IPS-20b (cell line): ENCODE results near the gene PIK3R2.

Experiments
- H3K27ac ChIP-seq: one replicate; pipeline ENCODE4 v1.5.1; 2013; ENCODE audit warnings: low read length
- H3K27me3 ChIP-seq: 2 replicates; pipeline ENCODE4 v1.6.1; 2013; ENCODE audit warnings: mild to moderate bottlenecking, low read length, inconsistent platforms; ENCODE audit not compliant: insufficient read depth
- H3K36me3 ChIP-seq: 2 replicates; pipeline ENCODE4 v1.6.1; 2013; ENCODE audit warnings: low read depth, mild to moderate bottlenecking, inconsistent platforms, low read length, moderate library complexity; ENCODE audit not compliant: insufficient read depth
- H3K4me1 ChIP-seq: 2 replicates; pipeline ENCODE4 v1.6.1; 2013; ENCODE audit warnings: mild to moderate bottlenecking, control low read depth, inconsistent platforms, low read length, moderate library complexity; ENCODE audit not compliant: insufficient read depth
- H3K4me3 ChIP-seq: 2 replicates; pipeline ENCODE4 v1.5.1; 2013; ENCODE audit warnings: mild to moderate bottlenecking, low read length, inconsistent platforms
- H3K9ac ChIP-seq: 2 replicates; pipeline ENCODE4 v1.6.1; 2013; ENCODE audit warnings: low read depth, mild to moderate bottlenecking, inconsistent platforms, low read length, moderate library complexity
- H3K9me3 ChIP-seq: 2 replicates; pipeline ENCODE4 v1.6.1; 2013; ENCODE audit warnings: mild to moderate bottlenecking, low read depth, low read length, inconsistent platforms; ENCODE audit not compliant: insufficient read depth

PIK3R2 gene

DNA sequence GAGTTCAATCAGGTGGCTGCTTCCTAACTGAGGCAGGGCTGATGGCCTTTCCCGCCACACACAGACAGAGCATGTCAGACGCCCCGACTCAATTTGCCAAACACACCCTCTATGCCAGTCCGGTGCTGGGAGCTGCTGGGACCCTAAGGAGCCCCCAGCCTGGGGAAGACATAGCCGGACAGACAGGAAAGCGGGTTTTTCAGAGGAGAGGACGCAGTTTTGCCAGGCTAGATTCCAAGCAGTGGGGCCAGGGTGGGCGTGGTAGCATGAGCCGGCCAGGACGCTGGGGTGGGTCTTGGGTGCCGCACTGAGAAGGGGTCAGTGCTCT lies 35.6 kb upstream of the PIK3R2 start:
- H3K9me3 ChIP-seq, result no peaks in the 10 kb centered on the region
- H3K36me3 ChIP-seq, result no peaks in the 10 kb centered on the region
- peak overlapping the region; percentile 60; the same call in 1 of the 2 replicates for H3K4me3 ChIP-seq
- no peak overlapping the region for H3K27ac ChIP-seq
- H3K4me1 ChIP-seq, result peaks cover 4% of the 10 kb centered on the region
- peaks cover 6% of the 10 kb centered on the region; the same call in 1 of the 2 replicates for H3K27me3 ChIP-seq
- H3K9ac ChIP-seq, result peak overlapping the region; percentile 67; the same call in 1 of the 2 replicates

DNA sequence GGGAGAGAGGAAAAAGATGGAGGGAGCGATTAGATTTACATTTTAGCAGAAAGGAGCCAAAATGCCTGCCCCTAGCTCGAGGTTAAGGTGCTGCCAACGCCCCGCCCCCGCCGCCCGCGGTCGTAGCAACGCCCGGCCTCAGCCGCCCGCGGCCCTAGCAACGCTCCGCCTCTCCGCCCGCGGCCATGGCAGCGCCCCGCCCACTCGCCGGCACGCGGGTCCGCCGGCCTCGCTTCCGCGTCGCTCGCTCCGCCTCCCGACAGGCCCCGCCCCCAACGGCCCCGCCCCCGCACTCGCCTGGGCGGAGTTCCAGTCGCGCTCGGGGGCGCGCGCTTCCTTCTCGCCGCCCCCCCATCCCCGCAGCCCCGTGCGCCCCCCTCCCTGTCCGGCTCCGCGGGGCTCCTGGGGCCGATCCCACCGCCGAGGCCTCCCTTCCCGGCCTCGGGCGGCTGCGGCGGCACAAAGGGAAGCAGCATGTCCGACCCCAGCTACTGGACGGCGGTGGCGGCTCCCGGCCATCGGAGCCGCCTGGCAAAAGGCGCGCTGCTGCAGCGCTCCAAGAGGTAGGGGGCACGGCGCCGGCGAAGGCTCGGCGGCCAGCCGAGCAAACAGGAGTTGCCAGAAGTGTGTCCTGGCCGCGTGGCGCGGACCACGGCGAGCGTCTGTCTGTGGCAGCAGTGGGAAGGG lies 35.1 kb upstream of the PIK3R2 start:
- H3K9me3 ChIP-seq, result no peaks in the 10 kb centered on the region
- H3K36me3 ChIP-seq, result peaks cover 4% of the 10 kb centered on the region
- H3K4me3 ChIP-seq, result peak overlapping the region; percentile 80
- peaks cover 6% of the 10 kb centered on the region; the same call in 1 of the 2 replicates for H3K27me3 ChIP-seq
- peak overlapping the region; percentile 89 for H3K9ac ChIP-seq
- H3K27ac ChIP-seq, result no peak overlapping the region
- peaks cover 4% of the 10 kb centered on the region for H3K4me1 ChIP-seq

DNA sequence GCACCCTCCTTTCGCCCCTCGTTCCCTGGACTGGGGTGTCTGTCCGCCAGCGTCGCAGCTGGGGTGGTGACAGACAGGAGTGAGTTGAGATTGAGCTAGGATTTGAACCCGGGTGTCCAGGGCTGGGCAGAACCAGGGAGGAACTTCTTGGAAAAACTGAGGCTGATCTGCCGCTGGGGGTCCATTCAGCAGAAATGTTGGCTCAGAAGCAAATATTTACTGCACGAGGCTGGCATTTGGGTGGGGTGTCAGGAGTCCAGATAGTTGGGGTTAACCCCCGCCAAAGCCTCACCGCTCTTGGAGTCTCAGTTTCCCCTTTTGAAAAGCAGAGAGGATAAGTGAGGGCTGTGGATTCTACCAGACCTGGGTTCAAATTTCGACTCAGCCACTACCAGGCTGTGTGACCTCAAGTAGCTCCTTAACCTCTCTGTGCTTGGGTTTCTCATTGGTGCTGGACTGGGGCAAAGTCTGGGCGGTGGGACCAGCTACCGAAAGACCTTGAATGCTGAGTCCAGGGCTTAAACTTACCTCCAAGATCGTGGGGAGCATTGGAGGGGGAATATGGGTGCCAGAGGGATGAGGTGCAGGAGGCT lies 34.4 kb upstream of the PIK3R2 start:
- peak overlapping the region; percentile 80 for H3K4me3 ChIP-seq
- H3K9ac ChIP-seq, result peak overlapping the region; percentile 89
- no peak overlapping the region for H3K27ac ChIP-seq
- H3K27me3 ChIP-seq, result peaks cover 6% of the 10 kb centered on the region; the same call in 1 of the 2 replicates
- no peaks in the 10 kb centered on the region for H3K9me3 ChIP-seq
- H3K36me3 ChIP-seq, result peaks cover 10% of the 10 kb centered on the region
- peaks cover 4% of the 10 kb centered on the region for H3K4me1 ChIP-seq

DNA sequence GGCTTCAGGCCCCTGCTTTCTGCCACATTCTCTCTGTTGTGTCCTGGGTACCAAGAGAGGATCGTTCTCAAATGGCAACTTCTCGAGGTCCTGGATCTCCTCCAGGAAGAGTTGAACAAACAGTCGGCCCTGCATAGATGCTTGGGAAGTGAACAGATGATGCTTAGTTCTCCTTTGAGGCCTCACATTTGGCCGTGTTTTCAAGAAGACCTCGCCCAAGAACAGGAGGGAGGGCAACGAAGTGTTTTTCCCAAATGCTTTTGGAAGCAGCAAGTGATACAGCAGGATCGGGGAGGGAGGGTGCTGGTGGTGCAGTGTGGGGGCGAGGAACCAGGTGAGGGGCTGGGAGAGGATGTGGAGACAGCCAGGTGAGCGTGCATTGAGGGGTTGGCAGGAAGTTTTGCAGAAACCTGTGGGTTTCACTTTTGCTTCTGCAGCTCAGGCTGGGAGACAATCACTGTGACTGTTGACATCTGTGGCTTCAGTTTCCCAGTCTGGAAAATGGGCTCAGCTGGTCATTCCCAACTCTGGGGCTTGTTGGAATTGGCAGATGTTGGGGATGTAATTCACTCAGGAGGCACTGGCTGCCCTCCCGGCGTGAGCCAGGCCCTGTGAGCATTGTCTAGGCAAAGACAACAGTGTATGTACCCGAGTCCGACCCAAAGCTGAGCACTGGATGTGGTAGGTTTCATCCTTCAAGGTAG lies 33.8 kb upstream of the PIK3R2 start:
- Histone ChIP-seq H3K27me3 (peaks cover 6% of the 10 kb centered on the region; the same call in 1 of the 2 replicates), H3K9ac (no peak overlapping the region), H3K9me3 (no peaks in the 10 kb centered on the region), H3K4me1 (peaks cover 4% of the 10 kb centered on the region), H3K27ac (no peak overlapping the region), H3K4me3 (peak overlapping the region; percentile 80; the same call in 1 of the 2 replicates), H3K36me3 (peaks cover 14% of the 10 kb centered on the region)

DNA sequence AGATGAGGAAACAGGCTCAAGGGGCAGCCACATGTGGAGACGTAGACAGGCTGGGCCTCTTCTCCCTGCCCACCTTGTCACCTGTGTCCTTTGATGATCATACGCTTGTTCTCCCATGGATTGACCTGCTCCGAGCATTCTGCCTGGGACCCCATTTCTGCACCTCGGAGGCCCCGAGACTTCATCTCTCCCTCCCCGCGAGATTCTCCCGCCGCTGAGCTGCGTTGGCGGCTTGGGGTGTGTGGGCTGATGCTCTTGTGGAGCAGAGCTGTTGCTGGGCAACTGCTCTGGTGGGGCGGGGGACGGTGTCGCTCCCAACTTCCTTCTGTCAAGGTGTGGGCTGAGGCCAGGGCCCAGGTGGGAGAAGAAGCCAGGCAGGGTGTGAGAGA lies 33.3 kb upstream of the PIK3R2 start:
- Histone ChIP-seq H3K27me3 (peaks cover 6% of the 10 kb centered on the region; the same call in 1 of the 2 replicates), H3K27ac (no peak overlapping the region), H3K4me3 (no peak overlapping the region), H3K4me1 (peaks cover 4% of the 10 kb centered on the region), H3K9ac (no peak overlapping the region), H3K9me3 (no peaks in the 10 kb centered on the region), H3K36me3 (peaks cover 15% of the 10 kb centered on the region)

DNA sequence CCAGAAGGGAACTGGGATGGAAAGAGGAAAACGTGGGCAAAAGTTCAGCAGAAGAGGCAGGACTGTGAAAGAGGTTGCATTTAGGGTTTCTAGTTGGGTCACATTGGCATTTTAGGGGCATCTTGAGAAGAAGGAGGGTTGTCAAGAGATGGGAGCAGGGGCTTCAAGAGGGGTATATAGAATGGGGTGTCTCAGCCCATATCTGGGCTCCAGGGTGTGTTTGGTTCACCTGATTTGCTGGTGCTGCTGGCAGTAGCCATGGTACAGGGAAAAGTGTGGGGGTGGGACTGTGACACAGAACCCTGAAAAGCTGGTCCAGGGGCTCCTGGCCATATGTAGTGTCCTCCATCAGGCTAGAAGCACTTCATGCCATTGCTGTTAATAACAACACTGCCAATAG lies 32.8 kb upstream of the PIK3R2 start:
- Histone ChIP-seq H3K9ac (no peak overlapping the region), H3K9me3 (no peaks in the 10 kb centered on the region), H3K4me3 (no peak overlapping the region), H3K27me3 (peaks cover 6% of the 10 kb centered on the region; the same call in 1 of the 2 replicates), H3K27ac (no peak overlapping the region), H3K36me3 (peaks cover 18% of the 10 kb centered on the region), H3K4me1 (peaks cover 4% of the 10 kb centered on the region)

DNA sequence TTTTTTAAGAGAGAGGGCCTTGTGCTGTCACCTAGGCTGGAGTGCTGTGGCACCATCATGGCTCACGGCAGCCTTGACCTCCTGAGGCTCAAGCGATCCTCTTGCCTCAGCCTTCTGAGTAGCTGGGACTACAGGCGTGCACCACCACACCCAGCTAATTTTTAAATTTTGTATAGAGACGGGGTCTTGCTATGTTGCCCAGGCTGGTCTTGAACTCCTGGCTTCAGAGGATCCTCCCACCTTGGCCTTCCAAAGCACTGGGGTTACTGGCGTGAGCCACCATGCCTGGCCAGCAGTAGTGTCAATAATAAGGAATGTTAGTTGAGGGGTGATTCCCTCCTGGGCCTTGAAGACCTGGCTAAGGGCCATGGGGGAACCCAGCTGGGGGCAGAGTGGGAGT lies 31.8 kb upstream of the PIK3R2 start:
- Histone ChIP-seq H3K9ac (no peak overlapping the region), H3K4me3 (no peak overlapping the region), H3K27me3 (peaks cover 6% of the 10 kb centered on the region; the same call in 1 of the 2 replicates), H3K9me3 (no peaks in the 10 kb centered on the region), H3K27ac (no peak overlapping the region), H3K4me1 (peaks cover 4% of the 10 kb centered on the region), H3K36me3 (peaks cover 20% of the 10 kb centered on the region)

DNA sequence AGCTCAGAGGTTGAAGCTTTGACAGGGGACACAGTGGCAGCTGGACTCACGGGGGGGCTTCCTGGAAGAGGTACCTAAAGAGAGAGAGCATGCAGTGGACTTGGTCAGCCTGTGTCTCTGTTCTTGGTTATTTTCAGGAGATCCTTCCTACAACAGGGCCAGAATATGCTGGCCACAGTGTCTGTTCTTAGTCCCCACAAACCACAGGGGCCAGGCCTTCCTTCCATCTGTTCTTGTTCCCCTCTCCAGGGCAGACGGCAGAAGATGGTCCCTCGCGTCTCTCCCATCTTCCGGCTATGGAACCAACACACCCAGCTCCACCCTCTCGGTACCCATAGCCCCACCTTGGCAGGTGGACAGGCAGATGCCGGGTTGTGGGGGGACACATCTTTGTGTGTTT lies 30.5 kb upstream of the PIK3R2 start:
- Histone ChIP-seq H3K27ac (no peak overlapping the region), H3K36me3 (peaks cover 20% of the 10 kb centered on the region), H3K9ac (no peak overlapping the region)

DNA sequence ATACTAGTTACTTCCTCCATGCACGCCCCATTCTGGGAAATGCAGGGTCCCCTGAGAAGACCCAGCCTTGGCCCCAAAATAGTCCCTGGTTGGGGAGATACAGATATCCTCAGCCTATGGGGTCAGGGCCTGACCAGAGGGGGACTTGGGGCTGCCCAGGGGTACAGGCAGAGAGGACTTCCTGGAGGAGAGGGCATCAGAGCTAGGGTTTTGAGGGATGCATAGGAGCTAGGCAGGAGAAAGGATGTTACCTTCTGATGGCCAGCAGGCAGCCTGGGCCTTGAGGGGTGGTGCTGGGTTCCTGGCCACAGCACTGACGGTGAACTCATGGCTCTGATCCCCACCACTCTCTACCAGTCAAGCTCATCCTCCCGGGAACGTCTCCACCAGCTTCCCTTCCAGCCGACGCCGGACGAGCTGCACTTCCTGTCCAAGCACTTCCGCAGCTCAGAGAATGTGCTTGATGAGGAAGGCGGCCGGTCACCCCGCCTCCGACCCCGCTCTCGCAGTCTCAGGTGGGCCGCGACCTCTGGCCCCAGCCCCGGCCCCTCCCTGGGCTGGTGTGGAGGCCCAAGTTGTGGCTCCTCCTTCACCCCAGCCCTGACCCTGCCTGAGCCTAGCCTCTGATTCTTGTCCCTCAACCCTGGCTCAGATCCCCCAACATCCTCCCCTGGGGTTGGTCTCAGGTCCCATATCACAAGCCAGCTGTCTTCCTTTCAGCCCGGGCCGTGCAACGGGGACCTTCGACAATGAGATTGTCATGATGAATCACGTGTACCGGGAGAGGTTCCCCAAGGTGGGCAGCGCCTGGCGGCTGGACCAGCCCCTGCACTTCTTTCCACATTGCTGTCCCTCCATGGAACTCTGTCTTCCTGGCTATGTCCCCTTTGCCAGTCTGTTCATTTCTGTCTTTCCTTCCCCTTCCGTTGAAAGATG lies 29.8 kb upstream of the PIK3R2 start:
- Histone ChIP-seq H3K36me3 (peaks cover 20% of the 10 kb centered on the region), H3K27me3 (peaks cover 6% of the 10 kb centered on the region; the same call in 1 of the 2 replicates), H3K4me1 (no peaks in the 10 kb centered on the region; the same call in none of the 2 replicates), H3K9ac (no peak overlapping the region), H3K27ac (no peak overlapping the region), H3K4me3 (no peak overlapping the region), H3K9me3 (no peaks in the 10 kb centered on the region)

More for the DNA sequence above, 30.5 kb upstream of the PIK3R2 start:
- H3K4me3 ChIP-seq, result no peak overlapping the region
- H3K4me1 ChIP-seq, result peaks cover 1% of the 10 kb centered on the region
- H3K27me3 ChIP-seq, result peaks cover 6% of the 10 kb centered on the region; the same call in 1 of the 2 replicates
- H3K9me3 ChIP-seq, result no peaks in the 10 kb centered on the region

DNA sequence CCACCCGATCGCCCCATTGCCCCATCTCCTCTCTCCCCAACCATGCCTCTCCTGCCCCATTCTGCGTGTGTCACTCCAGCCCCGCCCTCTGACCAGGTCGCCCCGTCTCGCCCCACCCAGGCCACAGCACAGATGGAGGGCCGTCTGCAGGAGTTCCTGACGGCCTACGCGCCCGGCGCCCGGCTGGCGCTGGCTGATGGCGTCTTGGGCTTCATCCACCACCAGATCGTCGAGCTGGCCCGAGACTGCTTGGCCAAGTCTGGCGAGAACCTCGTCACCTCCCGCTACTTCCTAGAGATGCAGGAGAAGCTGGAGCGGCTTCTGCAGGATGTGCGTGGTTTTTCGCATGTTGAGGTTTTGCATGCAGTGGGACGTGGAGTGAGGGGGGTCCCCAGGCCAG lies 29.1 kb upstream of the PIK3R2 start:
- Histone ChIP-seq H3K9me3 (no peaks in the 10 kb centered on the region), H3K36me3 (peaks cover 24% of the 10 kb centered on the region), H3K4me3 (no peak overlapping the region), H3K9ac (no peak overlapping the region), H3K27ac (no peak overlapping the region), H3K4me1 (no peaks in the 10 kb centered on the region; the same call in none of the 2 replicates), H3K27me3 (peaks cover 4% of the 10 kb centered on the region; the same call in 1 of the 2 replicates)

DNA sequence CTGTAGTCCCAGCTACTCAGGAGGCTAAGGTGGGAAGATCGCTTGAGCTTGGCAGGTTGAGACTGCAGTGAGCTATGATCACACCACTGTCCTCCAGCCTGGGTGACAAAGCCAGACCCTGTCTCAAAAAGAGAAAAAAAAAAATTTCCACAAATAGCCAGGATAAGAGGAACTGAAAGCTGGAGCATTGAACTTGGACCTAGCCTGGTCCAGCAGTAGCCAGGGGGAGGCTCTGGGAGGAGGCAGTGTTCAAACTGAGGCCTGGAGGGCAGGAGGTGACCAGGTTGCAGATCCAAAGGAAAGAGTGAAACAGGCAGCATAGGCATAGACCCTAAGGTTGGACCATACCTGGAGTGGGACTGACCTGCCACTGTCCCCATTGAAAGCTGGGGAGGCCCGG lies 26.9 kb upstream of the PIK3R2 start:
- H3K9ac ChIP-seq, result no peak overlapping the region
- no peaks in the 10 kb centered on the region for H3K4me1 ChIP-seq
- no peak overlapping the region for H3K4me3 ChIP-seq
- no peak overlapping the region for H3K27ac ChIP-seq
- no peaks in the 10 kb centered on the region for H3K27me3 ChIP-seq
- H3K36me3 ChIP-seq, result peaks cover 37% of the 10 kb centered on the region
- H3K9me3 ChIP-seq, result no peaks in the 10 kb centered on the region
